ENCODE results near the gene PTPRT.

GRCh38 chr20:42708266-42708665, 481.4 kb downstream of the PTPRT start:
- TF ChIP-seq EZH2 (IDR thresholded peaks at IDR 0.05) = no peak
- TF ChIP-seq POLR2AphosphoS5 (IDR thresholded peaks at IDR 0.05; ENCODE audit: borderline replicate concordance, low read depth, low read length) = no peak
- TF ChIP-seq FOXP2 (optimal IDR thresholded peaks at IDR 0.05; ENCODE audit: control extremely low read depth, extremely low read length, insufficient read depth) = no peak
